Measurements from ENCODE around the gene DNM1.

DNM1 gene

GRCh38 chr9:128192601-128193371 lies 10.4 kb upstream of the DNM1 start:
- peak overlapping the region; percentile 95 for H3K4me2 ChIP-seq (ENCODE audit: low read length)
- H2AFZ ChIP-seq (ENCODE audit: low read length), result no peak overlapping the region
- peaks cover 5% of the 10 kb centered on the region for H3K36me3 ChIP-seq (ENCODE audit: insufficient read depth, low read length)
- H3K4me1 ChIP-seq (ENCODE audit: insufficient read depth, low read length, severe bottlenecking), result peaks cover 23% of the 10 kb centered on the region
- no peaks in the 10 kb centered on the region for H3K79me2 ChIP-seq (ENCODE audit: insufficient read depth, low read length)
- no peaks in the 10 kb centered on the region for H4K20me1 ChIP-seq (ENCODE audit: insufficient read depth, low read length)
- H3K9me2 ChIP-seq (ENCODE audit: low read depth, low read length), result no peaks in the 10 kb centered on the region
- peak overlapping the region; percentile 94 for H3K4me3 ChIP-seq (ENCODE audit: low read depth, low read length, poor library complexity, severe bottlenecking)
- no peak overlapping the region for H3K27ac ChIP-seq (ENCODE audit: low read depth, low read length, poor library complexity, severe bottlenecking)
- no peaks in the 10 kb centered on the region for H3K9me3 ChIP-seq (ENCODE audit: low read length)
- 0 out of 2 replicates have a peak, but pooled peaks cover 6% of the 10 kb centered on the region for H3K27me3 ChIP-seq (ENCODE audit: insufficient read depth, low read length)
- H3K9ac ChIP-seq (ENCODE audit: low read length), result no peak overlapping the region; the same call in 1 of the 2 replicates
- TF ChIP-seq, protein P1, sequence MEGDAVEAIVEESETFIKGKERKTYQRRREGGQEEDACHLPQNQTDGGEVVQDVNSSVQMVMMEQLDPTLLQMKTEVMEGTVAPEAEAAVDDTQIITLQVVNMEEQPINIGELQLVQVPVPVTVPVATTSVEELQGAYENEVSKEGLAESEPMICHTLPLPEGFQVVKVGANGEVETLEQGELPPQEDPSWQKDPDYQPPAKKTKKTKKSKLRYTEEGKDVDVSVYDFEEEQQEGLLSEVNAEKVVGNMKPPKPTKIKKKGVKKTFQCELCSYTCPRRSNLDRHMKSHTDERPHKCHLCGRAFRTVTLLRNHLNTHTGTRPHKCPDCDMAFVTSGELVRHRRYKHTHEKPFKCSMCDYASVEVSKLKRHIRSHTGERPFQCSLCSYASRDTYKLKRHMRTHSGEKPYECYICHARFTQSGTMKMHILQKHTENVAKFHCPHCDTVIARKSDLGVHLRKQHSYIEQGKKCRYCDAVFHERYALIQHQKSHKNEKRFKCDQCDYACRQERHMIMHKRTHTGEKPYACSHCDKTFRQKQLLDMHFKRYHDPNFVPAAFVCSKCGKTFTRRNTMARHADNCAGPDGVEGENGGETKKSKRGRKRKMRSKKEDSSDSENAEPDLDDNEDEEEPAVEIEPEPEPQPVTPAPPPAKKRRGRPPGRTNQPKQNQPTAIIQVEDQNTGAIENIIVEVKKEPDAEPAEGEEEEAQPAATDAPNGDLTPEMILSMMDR (IDR thresholded peaks at IDR 0.05; ENCODE audit: low read length), result peak; percentile 49
- TF ChIP-seq EZH2 (IDR thresholded peaks at IDR 0.05; ENCODE audit: borderline replicate concordance, low read length), result no peak
- H3F3A ChIP-seq (ENCODE audit: insufficient read depth, low read length), result 0 out of 2 replicates have a peak, but pooled peaks cover 4% of the 10 kb centered on the region

GRCh38 chr9:128193469-128194096 lies 9.6 kb upstream of the DNM1 start:
- Histone ChIP-seq H3K79me2 (ENCODE audit: insufficient read depth, low read length) (no peaks in the 10 kb centered on the region), H3K9me3 (ENCODE audit: low read length) (no peaks in the 10 kb centered on the region), H3K9ac (ENCODE audit: low read length) (no peak overlapping the region), H3K36me3 (ENCODE audit: insufficient read depth, low read length) (peaks cover 5% of the 10 kb centered on the region), H3K4me2 (ENCODE audit: low read length) (no peak overlapping the region), H4K20me1 (ENCODE audit: insufficient read depth, low read length) (no peaks in the 10 kb centered on the region), H3F3A (ENCODE audit: insufficient read depth, low read length) (0 out of 2 replicates have a peak, but pooled peaks cover 4% of the 10 kb centered on the region), H3K9me2 (ENCODE audit: low read depth, low read length) (no peaks in the 10 kb centered on the region), H3K27ac (ENCODE audit: low read depth, low read length, poor library complexity, severe bottlenecking) (no peak overlapping the region), H3K4me1 (ENCODE audit: insufficient read depth, low read length, severe bottlenecking) (peaks cover 23% of the 10 kb centered on the region), H2AFZ (ENCODE audit: low read length) (no peak overlapping the region), H3K4me3 (ENCODE audit: low read depth, low read length, poor library complexity, severe bottlenecking) (no peak overlapping the region), H3K27me3 (ENCODE audit: insufficient read depth, low read length) (0 out of 2 replicates have a peak, but pooled peaks cover 6% of the 10 kb centered on the region)
- TF ChIP-seq, protein P1 (IDR thresholded peaks at IDR 0.05; ENCODE audit: low read length), result no peak
- no peak for TF ChIP-seq EZH2 (IDR thresholded peaks at IDR 0.05; ENCODE audit: borderline replicate concordance, low read length)

GRCh38 chr9:128201441-128202369 lies 1.5 kb upstream of the DNM1 start:
- H3K4me3 ChIP-seq (ENCODE audit: low read depth, low read length, poor library complexity, severe bottlenecking), result no peak overlapping the region
- no peak overlapping the region for H3K4me2 ChIP-seq (ENCODE audit: low read length)
- no peaks in the 10 kb centered on the region for H3K79me2 ChIP-seq (ENCODE audit: insufficient read depth, low read length)
- H3K4me1 ChIP-seq (ENCODE audit: insufficient read depth, low read length, severe bottlenecking), result peaks cover 23% of the 10 kb centered on the region
- no peak overlapping the region for H3K27ac ChIP-seq (ENCODE audit: low read depth, low read length, poor library complexity, severe bottlenecking)
- H3K27me3 ChIP-seq (ENCODE audit: insufficient read depth, low read length), result peaks cover 26% of the 10 kb centered on the region; the same call in 1 of the 2 replicates
- no peaks in the 10 kb centered on the region for H3F3A ChIP-seq (ENCODE audit: insufficient read depth, low read length)
- H3K36me3 ChIP-seq (ENCODE audit: insufficient read depth, low read length), result no peaks in the 10 kb centered on the region
- TF ChIP-seq, protein P1 (IDR thresholded peaks at IDR 0.05; ENCODE audit: low read length), result no peak
- no peak for TF ChIP-seq EZH2 (IDR thresholded peaks at IDR 0.05; ENCODE audit: borderline replicate concordance, low read length)
- no peaks in the 10 kb centered on the region for H4K20me1 ChIP-seq (ENCODE audit: insufficient read depth, low read length)
- H3K9me2 ChIP-seq (ENCODE audit: low read depth, low read length), result no peaks in the 10 kb centered on the region
- no peak overlapping the region for H3K9ac ChIP-seq (ENCODE audit: low read length)
- no peak overlapping the region for H2AFZ ChIP-seq (ENCODE audit: low read length)
- no peaks in the 10 kb centered on the region for H3K9me3 ChIP-seq (ENCODE audit: low read length)

Data from OCI-LY1 (cell line).